NCI-H2171 treated with DMSO at 0.1 percent for 48 hours (cell line): ENCODE data around the gene SLC4A2.

Experiments
- DNase-seq: peaks from one replicate; lab custom pipeline; 2025; lab: John Stamatoyannopoulos, UW

SLC4A2 gene

GRCh38 chr7:151062399-151063211 is 3.2 kb downstream of the SLC4A2 start:
- DNase-seq: no peak

GRCh38 chr7:151063212-151063561 is 3.8 kb downstream of the SLC4A2 start:
- no peak for DNase-seq

- DNase-seq: no peak
These were observed 5.1 kb downstream of the SLC4A2 start for GRCh38 chr7:151064454-151064853.

- no peak for DNase-seq
These were observed 5.6 kb downstream of the SLC4A2 start for GRCh38 chr7:151064993-151065392.

- no peak for DNase-seq
These were observed 6.1 kb downstream of the SLC4A2 start for GRCh38 chr7:151065516-151065915.

GRCh38 chr7:151066273-151066974 is 7.0 kb downstream of the SLC4A2 start:
- DNase-seq: no peak

GRCh38 chr7:151068069-151068773 is 8.8 kb downstream of the SLC4A2 start:
- no peak for DNase-seq

GRCh38 chr7:151069841-151070573 is 10.6 kb downstream of the SLC4A2 start:
- DNase-seq: no peak

GRCh38 chr7:151070574-151070960 is 11.2 kb downstream of the SLC4A2 start:
- DNase-seq: no peak

- DNase-seq: no peak
These were observed 11.9 kb downstream of the SLC4A2 start for GRCh38 chr7:151071032-151071866.

GRCh38 chr7:151073990-151074389 is 14.6 kb downstream of the SLC4A2 start:
- DNase-seq: no peak

GRCh38 chr7:151074817-151075661 is 15.7 kb downstream of the SLC4A2 start:
- DNase-seq: no peak

GRCh38 chr7:151075662-151075971 is 16.2 kb downstream of the SLC4A2 start:
- no peak for DNase-seq

- no peak for DNase-seq
These were observed 16.6 kb downstream of the SLC4A2 start for GRCh38 chr7:151075978-151076426.

- no peak for DNase-seq
These were observed 17.7 kb downstream of the SLC4A2 start for GRCh38 chr7:151076863-151077704.

- DNase-seq: no peak
These were observed 18.4 kb downstream of the SLC4A2 start for GRCh38 chr7:151077705-151078232.

GRCh38 chr7:151078233-151079040 is 19.0 kb downstream of the SLC4A2 start:
- peak; percentile 16 for DNase-seq

GRCh38 chr7:151079199-151079910 is 20.0 kb downstream of the SLC4A2 start:
- DNase-seq: no peak
